Right ventricle myocardium superior (tissue), 1 donor: Measurements from ENCODE around the gene GPAT3. TPM values are rescaled to one million over a fixed set of nuclear protein-coding genes. Genes with fewer than 3 reads are reported as not detected.
"Not testable (repeated sequence)": the region's sequence is repeated elsewhere in the genome, so short reads cannot be mapped to it uniquely, and the experiment has no call there.

Experiments
- ATAC-seq: fragments of 200-7000 bp; cut with Tn5 transposase; one replicate; pipeline ENCODE4 v1.9.1; 2020; ENCODE audit warnings: mild to moderate bottlenecking; ENCODE audit not compliant: poor library complexity
- DNase-seq: peaks from one replicate; pipeline ENCODE4 v3.0.0-alpha.2; 2020
- intact Hi-C: fragments of 100-400 bp; cut with DNase I; formaldehyde crosslinking; loops from one replicate; pipeline ENCODE4 v1.11.2; 2022
- total RNA-seq: library from RNA; stranded (reverse); fragmentation: NEBNext Ultra II Directional; extraction: Animal tissue kit (Norgen Biotek cat#: 25700); gene quantifications from one replicate; pipeline ENCODE4 v1.2.1, GENCODE V29; 2021
- donor health status: DM: no; HTN: yes; CAD: no; lungs with severe emphysema.

Gene GPAT3
- total RNA-seq, 1 donor from 2014 or later, result 39.6 TPM

GRCh38 chr4:83542225-83542624, 6.3 kb downstream of the GPAT3 start:
- intact Hi-C loops, result no loop called here
- DNase-seq (no peak), ATAC-seq (peak; percentile 77)

GRCh38 chr4:83546786-83547185, 10.9 kb downstream of the GPAT3 start:
- ATAC-seq (peak; percentile 75), DNase-seq (no peak)
- intact Hi-C loops, result no loop called here

- intact Hi-C loops, result no loop called here
Observed at GRCh38 chr4:83548151-83548905, 12.4 kb downstream of the GPAT3 start.

GRCh38 chr4:83552083-83552482, 16.2 kb downstream of the GPAT3 start:
- DNase-seq (no peak), ATAC-seq (no peak)
- intact Hi-C loops, result no loop called here

More at GRCh38 chr4:83548151-83548905, 12.4 kb downstream of the GPAT3 start:
- ATAC-seq (peak; percentile 82), DNase-seq (peak; percentile 72)

GRCh38 chr4:83552924-83553323, 17.0 kb downstream of the GPAT3 start:
- intact Hi-C loops, result no loop called here
- ATAC-seq, result peak; percentile 38
- no peak for DNase-seq

GRCh38 chr4:83556006-83556707, 20.2 kb downstream of the GPAT3 start:
- intact Hi-C loops, result no loop called here
- DNase-seq (no peak), ATAC-seq (no peak)

- intact Hi-C loops, result no loop called here
- DNase-seq (no peak), ATAC-seq (peak; percentile 14)
Observed at GRCh38 chr4:83556816-83557215, 20.9 kb downstream of the GPAT3 start.

- intact Hi-C loops, result no loop called here
- DNase-seq (no peak), ATAC-seq (no peak)
Observed at GRCh38 chr4:83558059-83558653, 22.2 kb downstream of the GPAT3 start.

- no peak for ATAC-seq
- intact Hi-C loops, result no loop called here
- no peak for DNase-seq
Observed at GRCh38 chr4:83558680-83559079, 22.8 kb downstream of the GPAT3 start.

- peak; percentile 18 for ATAC-seq
- DNase-seq, result no peak
- intact Hi-C loops, result no loop called here
Observed at GRCh38 chr4:83560523-83560922, 24.6 kb downstream of the GPAT3 start.

GRCh38 chr4:83561381-83561780, 25.5 kb downstream of the GPAT3 start:
- intact Hi-C loops, result no loop called here
- no peak for DNase-seq

GRCh38 chr4:83563998-83564397, 28.1 kb downstream of the GPAT3 start:
- DNase-seq (no peak), ATAC-seq (no peak)
- intact Hi-C loops, result no loop called here

More at GRCh38 chr4:83561381-83561780, 25.5 kb downstream of the GPAT3 start:
- peak; percentile 74 for ATAC-seq

- DNase-seq, result no peak
- ATAC-seq, result no peak
- intact Hi-C loops, result no loop called here
Observed at GRCh38 chr4:83568062-83568461, 32.2 kb downstream of the GPAT3 start.

GRCh38 chr4:83569429-83569828, 33.5 kb downstream of the GPAT3 start:
- intact Hi-C loops, result no loop called here
- no peak for DNase-seq
- ATAC-seq, result peak; percentile 47

GRCh38 chr4:83569987-83570386, 34.1 kb downstream of the GPAT3 start:
- no peak for ATAC-seq
- intact Hi-C loops, result no loop called here
- no peak for DNase-seq

GRCh38 chr4:83572848-83573247, 36.9 kb downstream of the GPAT3 start:
- ATAC-seq (no peak), DNase-seq (no peak)
- intact Hi-C loops, result no loop called here

- ATAC-seq, result peak; percentile 87
- intact Hi-C loops, result no loop called here
Observed at GRCh38 chr4:83574247-83574646, 38.3 kb downstream of the GPAT3 start.

GRCh38 chr4:83576237-83576636, 40.3 kb downstream of the GPAT3 start:
- ATAC-seq, intact Hi-C loops, DNase-seq: not testable (repeated sequence)

More at GRCh38 chr4:83574247-83574646, 38.3 kb downstream of the GPAT3 start:
- no peak for DNase-seq

- intact Hi-C loops, result no loop called here
- ATAC-seq (peak; percentile 6), DNase-seq (no peak)
Observed at GRCh38 chr4:83581411-83582288, 45.7 kb downstream of the GPAT3 start.
